ENCODE data around the gene S1PR5.
"Not testable (repeated sequence)": the region's sequence is repeated elsewhere in the genome, so short reads cannot be mapped to it uniquely, and the experiment has no call there.

The S1PR5 gene

GRCh38 chr19:10544242-10544752, 27.1 kb upstream of the S1PR5 start:
- no peak for DNase-seq

- peak; percentile 41 for DNase-seq
Measured at GRCh38 chr19:10543420-10544241, 26.4 kb upstream of the S1PR5 start, which contains the start of gene ATG4D. TSS of gene ATG4D (plus strand) at chr19:10543904. CDS start at chr19:10544091, 187 bp downstream.

- no peak for DNase-seq
Measured at GRCh38 chr19:10543059-10543419, 25.8 kb upstream of the S1PR5 start.

- DNase-seq, result not testable (repeated sequence)
Measured at GRCh38 chr19:10539016-10539415, 21.8 kb upstream of the S1PR5 start.

GRCh38 chr19:10538204-10538983, 21.1 kb upstream of the S1PR5 start:
- DNase-seq, result no peak

GRCh38 chr19:10537668-10538067, 20.4 kb upstream of the S1PR5 start:
- DNase-seq, result no peak

GRCh38 chr19:10535613-10536012, 18.4 kb upstream of the S1PR5 start:
- DNase-seq, result no peak

GRCh38 chr19:10533646-10534386, 16.6 kb upstream of the S1PR5 start:
- no peak for DNase-seq

GRCh38 chr19:10532457-10532856, 15.2 kb upstream of the S1PR5 start:
- no peak for DNase-seq

- DNase-seq, result not testable (repeated sequence)
Measured at GRCh38 chr19:10526887-10527286, 9.6 kb upstream of the S1PR5 start.

- no peak for DNase-seq
Measured at GRCh38 chr19:10525636-10526035, 8.4 kb upstream of the S1PR5 start.

GRCh38 chr19:10523135-10523636, 5.9 kb upstream of the S1PR5 start:
- no peak for DNase-seq

- no peak for DNase-seq
Measured at GRCh38 chr19:10521461-10522171, 4.4 kb upstream of the S1PR5 start.

GRCh38 chr19:10520652-10521318, 3.5 kb upstream of the S1PR5 start:
- DNase-seq, result no peak

GRCh38 chr19:10519421-10519820, 2.2 kb upstream of the S1PR5 start:
- DNase-seq, result no peak

GRCh38 chr19:10518444-10519361, 1.5 kb upstream of the S1PR5 start:
- DNase-seq, result no peak

GRCh38 chr19:10517760-10518443, 655 bp upstream of the S1PR5 start:
- DNase-seq, result no peak

- DNase-seq, result no peak
Measured at GRCh38 chr19:10516671-10517286, 468 bp downstream of the S1PR5 start.

GRCh38 chr19:10516064-10516385, 1.2 kb downstream of the S1PR5 start:
- no peak for DNase-seq
